ENCODE measurements around the gene ZNF575. TPM values are rescaled to one million over a fixed set of nuclear protein-coding genes. Genes with fewer than 3 reads are reported as not detected.

ZNF575 gene
- total RNA-seq, 1 experiment from 2014 or later = 6.5 TPM

DNA sequence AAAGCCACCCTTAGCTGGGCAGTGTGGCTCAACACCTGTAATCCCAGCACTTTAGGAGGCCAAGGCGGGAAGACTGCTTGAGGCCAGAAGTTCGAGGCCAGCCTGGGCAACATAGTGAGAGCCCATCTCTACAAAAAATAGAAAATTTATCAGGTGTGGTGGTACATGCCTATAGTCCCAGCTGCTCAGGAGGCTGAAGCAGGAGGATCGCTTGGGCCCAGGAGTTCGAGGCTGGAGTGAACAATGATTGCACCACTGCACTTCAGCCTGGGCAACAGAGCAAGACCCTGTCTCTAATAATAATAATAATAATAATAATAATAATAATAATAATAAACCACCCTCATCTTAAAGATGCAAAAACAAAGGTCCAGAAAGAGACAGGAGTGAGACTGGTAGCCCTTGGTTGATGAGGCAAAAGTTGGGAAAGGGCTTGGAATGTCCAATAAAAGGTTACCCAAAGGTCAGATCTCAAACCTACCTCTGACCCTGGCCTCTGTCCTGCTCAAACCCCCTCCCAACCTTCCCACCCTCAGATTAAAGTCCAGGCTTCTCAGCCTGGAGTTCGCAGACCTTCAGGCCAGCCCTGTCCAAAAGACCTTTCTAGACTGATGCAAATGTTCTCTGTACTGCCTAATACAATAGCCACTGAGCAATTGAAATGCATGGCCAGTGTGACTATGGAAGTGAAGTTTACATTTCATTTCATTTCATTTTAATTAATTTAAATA, 9.1 kb downstream of the ZNF575 start:
- no peaks in the 10 kb centered on the region for H3K27me3 ChIP-seq (ENCODE audit: insufficient read depth, low read depth)
- no peaks in the 10 kb centered on the region for H3K9me2 ChIP-seq (ENCODE audit: insufficient read depth)
- no peaks in the 10 kb centered on the region for H3K4me1 ChIP-seq (replicated peaks; ENCODE audit: insufficient read depth)
- CTCF ChIA-PET = no interaction called here
- BruUV-seq (replicated peaks) = no TSS peak
- POLR2A ChIA-PET (ENCODE audit: unreplicated experiment) = no interaction called here
- no peaks in the 10 kb centered on the region for H4K20me1 ChIP-seq (ENCODE audit: insufficient read depth)
- no peak overlapping the region for H3K27ac ChIP-seq
- H3K79me2 ChIP-seq (ENCODE audit: low read depth) = no peaks in the 10 kb centered on the region
- H3K4me2 ChIP-seq = no peak overlapping the region
- no peaks in the 10 kb centered on the region for H3F3A ChIP-seq (ENCODE audit: insufficient read depth, low read depth)
- no peaks in the 10 kb centered on the region for H3K9me3 ChIP-seq (ENCODE audit: insufficient read depth, low read depth)
- intact Hi-C loops (cut with micrococcal nuclease; ENCODE audit: unreplicated experiment) = no loop called here
- H2AFZ ChIP-seq = no peak overlapping the region
- no peak overlapping the region for H3K4me3 ChIP-seq
- no peaks in the 10 kb centered on the region for H3K36me3 ChIP-seq (ENCODE audit: low read depth)
- no peak for DNase-seq
- TF ChIP-seq, protein P1, sequence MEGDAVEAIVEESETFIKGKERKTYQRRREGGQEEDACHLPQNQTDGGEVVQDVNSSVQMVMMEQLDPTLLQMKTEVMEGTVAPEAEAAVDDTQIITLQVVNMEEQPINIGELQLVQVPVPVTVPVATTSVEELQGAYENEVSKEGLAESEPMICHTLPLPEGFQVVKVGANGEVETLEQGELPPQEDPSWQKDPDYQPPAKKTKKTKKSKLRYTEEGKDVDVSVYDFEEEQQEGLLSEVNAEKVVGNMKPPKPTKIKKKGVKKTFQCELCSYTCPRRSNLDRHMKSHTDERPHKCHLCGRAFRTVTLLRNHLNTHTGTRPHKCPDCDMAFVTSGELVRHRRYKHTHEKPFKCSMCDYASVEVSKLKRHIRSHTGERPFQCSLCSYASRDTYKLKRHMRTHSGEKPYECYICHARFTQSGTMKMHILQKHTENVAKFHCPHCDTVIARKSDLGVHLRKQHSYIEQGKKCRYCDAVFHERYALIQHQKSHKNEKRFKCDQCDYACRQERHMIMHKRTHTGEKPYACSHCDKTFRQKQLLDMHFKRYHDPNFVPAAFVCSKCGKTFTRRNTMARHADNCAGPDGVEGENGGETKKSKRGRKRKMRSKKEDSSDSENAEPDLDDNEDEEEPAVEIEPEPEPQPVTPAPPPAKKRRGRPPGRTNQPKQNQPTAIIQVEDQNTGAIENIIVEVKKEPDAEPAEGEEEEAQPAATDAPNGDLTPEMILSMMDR (conservative IDR thresholded peaks at IDR 0.05) = no peak
- TF ChIP-seq EZH2 (IDR thresholded peaks at IDR 0.05; ENCODE audit: low read depth) = no peak

DNA sequence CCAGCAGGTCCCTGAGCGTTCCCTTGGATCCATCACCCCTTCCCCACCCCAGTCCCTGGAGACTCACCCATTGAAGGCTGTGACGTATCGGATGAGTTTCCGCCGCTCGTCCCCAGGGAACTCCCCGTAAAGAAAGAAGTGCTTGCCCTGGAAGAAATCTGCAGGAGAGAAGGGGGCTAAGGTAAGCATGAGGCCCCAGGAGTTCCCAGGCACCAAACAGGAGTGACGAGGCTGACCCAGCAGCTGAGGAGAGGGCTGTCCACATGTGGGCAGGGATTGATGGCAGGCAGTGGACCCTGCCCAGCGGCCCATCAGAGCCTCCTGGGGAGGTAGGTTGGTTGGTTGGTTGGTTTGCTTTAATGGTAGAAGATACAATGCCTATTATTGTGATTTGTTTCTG, 11.1 kb downstream of the ZNF575 start:
- no TSS peak for BruUV-seq (replicated peaks)
- ChIA-PET CTCF (no interaction called here), POLR2A (ENCODE audit: unreplicated experiment) (no interaction called here)

DNA sequence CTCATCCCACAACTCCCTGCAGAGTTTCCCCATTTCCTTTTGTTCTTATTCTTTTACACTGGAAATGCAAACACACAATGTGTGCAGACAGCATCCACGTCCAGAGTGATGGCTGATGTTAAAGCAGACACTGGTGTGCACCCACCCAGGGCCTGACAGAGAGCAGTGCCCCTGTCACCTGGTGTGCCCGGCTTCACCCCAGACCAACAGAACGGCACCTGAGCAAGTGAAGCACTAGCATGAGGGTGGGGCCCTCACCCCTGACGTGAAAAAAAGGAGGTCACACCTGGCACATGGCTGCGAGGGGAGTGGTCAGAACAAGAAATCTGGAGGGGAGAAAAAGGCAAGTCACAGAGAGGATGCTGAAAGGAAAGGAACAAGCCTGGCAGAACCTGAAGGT, 12.3 kb downstream of the ZNF575 start:
- Histone ChIP-seq H3K27ac (no peak overlapping the region), H3K9me2 (ENCODE audit: insufficient read depth) (no peaks in the 10 kb centered on the region), H3K4me1 (replicated peaks; ENCODE audit: insufficient read depth) (no peaks in the 10 kb centered on the region), H4K20me1 (ENCODE audit: insufficient read depth) (no peaks in the 10 kb centered on the region), H3K36me3 (ENCODE audit: low read depth) (no peaks in the 10 kb centered on the region), H3K4me2 (no peak overlapping the region), H3F3A (ENCODE audit: insufficient read depth, low read depth) (no peaks in the 10 kb centered on the region), H3K27me3 (ENCODE audit: insufficient read depth, low read depth) (no peaks in the 10 kb centered on the region), H3K9me3 (ENCODE audit: insufficient read depth, low read depth) (no peaks in the 10 kb centered on the region), H3K4me3 (no peak overlapping the region), H2AFZ (no peak overlapping the region), H3K79me2 (ENCODE audit: low read depth) (no peaks in the 10 kb centered on the region)
- no TSS peak for BruUV-seq (replicated peaks)
- intact Hi-C loops (cut with micrococcal nuclease; ENCODE audit: unreplicated experiment) = no loop called here
- TF ChIP-seq, protein P1 (conservative IDR thresholded peaks at IDR 0.05) = no peak
- TF ChIP-seq EZH2 (IDR thresholded peaks at IDR 0.05; ENCODE audit: low read depth) = no peak
- ChIA-PET POLR2A (ENCODE audit: unreplicated experiment) (no interaction called here), CTCF (no interaction called here)
- DNase-seq = no peak

More for the DNA sequence above, 11.1 kb downstream of the ZNF575 start:
- intact Hi-C loops (cut with micrococcal nuclease; ENCODE audit: unreplicated experiment) = no loop called here
- Histone ChIP-seq H3K4me1 (replicated peaks; ENCODE audit: insufficient read depth) (no peaks in the 10 kb centered on the region), H3K9me2 (ENCODE audit: insufficient read depth) (no peaks in the 10 kb centered on the region), H3K4me3 (no peak overlapping the region), H4K20me1 (ENCODE audit: insufficient read depth) (no peaks in the 10 kb centered on the region), H3K4me2 (no peak overlapping the region), H3K79me2 (ENCODE audit: low read depth) (no peaks in the 10 kb centered on the region), H2AFZ (no peak overlapping the region), H3K27me3 (ENCODE audit: insufficient read depth, low read depth) (no peaks in the 10 kb centered on the region), H3K36me3 (ENCODE audit: low read depth) (no peaks in the 10 kb centered on the region), H3F3A (ENCODE audit: insufficient read depth, low read depth) (no peaks in the 10 kb centered on the region), H3K27ac (no peak overlapping the region), H3K9me3 (ENCODE audit: insufficient read depth, low read depth) (no peaks in the 10 kb centered on the region)
- TF ChIP-seq, protein P1 (conservative IDR thresholded peaks at IDR 0.05) = no peak
- no peak for TF ChIP-seq EZH2 (IDR thresholded peaks at IDR 0.05; ENCODE audit: low read depth)
- no peak for DNase-seq
